ENCODE measurements around the gene PGPEP1.
A peak's percentile ranks its signal among the peaks of the same experiment; 100 is the strongest.

PGPEP1 gene

GRCh38 chr19:18293642-18294466 lies 46.5 kb upstream of the PGPEP1 start:
- no peak for DNase-seq (ENCODE audit: low read depth)
- TF ChIP-seq CTCF (conservative IDR thresholded peaks at IDR 0.05; ENCODE audit: low read depth, low read length) = peak; percentile 7
- H3K4me3 ChIP-seq (ENCODE audit: low read length) = no peak overlapping the region

- DNase-seq (ENCODE audit: low read depth) = no peak
- no peak for TF ChIP-seq CTCF (conservative IDR thresholded peaks at IDR 0.05; ENCODE audit: low read depth, low read length)
These were observed 45.9 kb upstream of the PGPEP1 start for GRCh38 chr19:18294467-18294864.

GRCh38 chr19:18295034-18295451 lies 45.4 kb upstream of the PGPEP1 start:
- TF ChIP-seq CTCF (conservative IDR thresholded peaks at IDR 0.05; ENCODE audit: low read depth, low read length) = no peak
- H3K4me3 ChIP-seq (ENCODE audit: low read length) = no peak overlapping the region
- DNase-seq (ENCODE audit: low read depth) = no peak

More at GRCh38 chr19:18294467-18294864, 45.9 kb upstream of the PGPEP1 start:
- H3K4me3 ChIP-seq (ENCODE audit: low read length) = no peak overlapping the region

GRCh38 chr19:18297308-18297707 lies 43.1 kb upstream of the PGPEP1 start:
- TF ChIP-seq CTCF (conservative IDR thresholded peaks at IDR 0.05; ENCODE audit: low read depth, low read length) = no peak
- no peak for DNase-seq (ENCODE audit: low read depth)
- H3K4me3 ChIP-seq (ENCODE audit: low read length) = no peak overlapping the region

- no peak for DNase-seq (ENCODE audit: low read depth)
- no peak overlapping the region for H3K4me3 ChIP-seq (ENCODE audit: low read length)
- no peak for TF ChIP-seq CTCF (conservative IDR thresholded peaks at IDR 0.05; ENCODE audit: low read depth, low read length)
These were observed 41.8 kb upstream of the PGPEP1 start for GRCh38 chr19:18298601-18299000.

GRCh38 chr19:18299654-18300053 lies 40.7 kb upstream of the PGPEP1 start:
- H3K4me3 ChIP-seq (ENCODE audit: low read length) = no peak overlapping the region
- DNase-seq (ENCODE audit: low read depth) = no peak
- no peak for TF ChIP-seq CTCF (conservative IDR thresholded peaks at IDR 0.05; ENCODE audit: low read depth, low read length)
